Amniotic stem cell (primary cell): Measurements from ENCODE around the gene SMIM34.

Experiments used
- DNase-seq: peaks from one replicate; lab custom pipeline; 2025; lab: John Stamatoyannopoulos, UW

The SMIM34 gene

DNA sequence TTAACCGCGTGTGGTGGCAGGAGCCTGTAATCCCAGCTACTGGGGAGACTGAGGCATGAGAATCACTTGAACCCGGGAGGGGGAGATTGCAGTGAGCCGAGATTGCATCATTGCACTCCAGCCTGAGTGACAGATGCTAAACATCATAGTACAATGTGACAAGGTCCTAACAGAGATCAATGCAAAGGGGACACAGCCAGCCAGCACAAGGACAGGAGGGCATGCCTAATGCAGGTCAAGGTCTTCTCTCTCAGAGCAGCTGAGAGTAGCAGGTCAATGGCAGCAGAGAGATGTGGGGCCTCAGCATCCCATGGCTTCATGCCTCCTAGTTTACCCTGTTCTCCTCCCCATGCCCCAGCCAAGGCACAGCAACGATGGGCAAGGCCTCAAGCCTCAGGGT lies 51.4 kb downstream of the SMIM34 start:
- no peak for DNase-seq

GRCh38 chr21:34369741-34370140 lies 54.0 kb downstream of the SMIM34 start:
- DNase-seq: no peak
